ENCODE data around the gene SRRM2.
A peak's percentile ranks its signal among the peaks of the same experiment; 100 is the strongest.

Gene SRRM2

DNA sequence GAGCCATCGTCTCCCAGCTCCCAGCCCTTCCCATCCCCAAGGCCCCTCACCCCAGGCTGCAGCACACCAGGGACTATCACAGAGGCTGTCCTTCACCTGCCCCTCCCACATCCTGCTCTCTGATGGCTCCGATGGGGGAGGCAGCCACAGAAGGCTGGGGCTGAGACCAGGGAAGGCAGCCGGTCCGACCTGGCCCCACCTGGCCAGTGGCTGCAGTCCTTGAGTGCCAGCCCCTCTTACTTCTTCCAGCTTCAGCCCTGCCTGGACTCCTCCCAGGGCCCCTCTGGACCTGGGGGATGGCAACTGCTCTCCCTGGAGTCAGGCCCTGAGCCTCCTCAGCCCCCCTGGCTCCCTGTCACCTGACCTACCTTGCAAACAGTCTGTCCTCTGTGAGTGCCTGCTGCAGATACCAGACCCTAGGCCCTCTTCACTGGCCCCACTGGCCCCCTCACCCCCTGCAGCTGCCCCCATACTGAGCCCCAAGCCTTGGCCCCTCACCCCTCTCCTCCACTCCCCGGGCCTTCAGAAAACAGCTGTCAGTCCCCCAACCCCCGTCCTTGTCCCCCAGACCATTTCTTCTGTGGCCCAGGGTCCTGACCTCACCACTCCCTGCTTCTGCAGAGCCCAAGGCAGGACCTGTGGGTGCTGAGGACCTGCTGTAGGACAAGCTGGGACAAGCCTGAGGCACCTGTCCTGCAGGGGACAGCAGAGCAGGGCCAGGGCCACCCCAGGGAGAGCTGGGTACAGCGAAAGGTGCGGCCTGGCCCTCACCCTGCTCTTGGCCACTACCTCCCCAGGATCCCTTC lies 12.6 kb upstream of the SRRM2 start:
- DNase-seq (ENCODE audit: low read depth in 2 of 2), result no peak

DNA sequence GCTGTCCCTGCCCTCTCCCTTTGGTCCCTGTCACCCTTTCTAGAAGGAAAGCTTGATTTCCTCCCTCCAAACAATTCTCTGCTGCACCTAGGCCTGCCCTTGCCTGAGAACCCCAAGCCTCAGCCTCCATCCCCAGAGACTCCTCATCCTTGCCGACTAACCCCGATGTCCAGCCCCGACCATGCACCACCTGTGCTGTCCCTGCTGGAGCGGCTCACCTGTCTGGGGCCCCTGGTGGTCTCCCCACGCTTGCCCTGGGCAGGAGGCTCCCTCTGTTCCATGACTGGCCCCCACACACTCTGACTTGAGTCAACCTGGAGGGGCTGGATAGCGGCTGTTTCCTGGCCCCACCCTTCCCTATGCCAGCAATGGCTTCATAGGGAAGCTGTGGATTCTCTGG lies 12.0 kb upstream of the SRRM2 start:
- DNase-seq (ENCODE audit: low read depth in 2 of 2), result no peak

DNA sequence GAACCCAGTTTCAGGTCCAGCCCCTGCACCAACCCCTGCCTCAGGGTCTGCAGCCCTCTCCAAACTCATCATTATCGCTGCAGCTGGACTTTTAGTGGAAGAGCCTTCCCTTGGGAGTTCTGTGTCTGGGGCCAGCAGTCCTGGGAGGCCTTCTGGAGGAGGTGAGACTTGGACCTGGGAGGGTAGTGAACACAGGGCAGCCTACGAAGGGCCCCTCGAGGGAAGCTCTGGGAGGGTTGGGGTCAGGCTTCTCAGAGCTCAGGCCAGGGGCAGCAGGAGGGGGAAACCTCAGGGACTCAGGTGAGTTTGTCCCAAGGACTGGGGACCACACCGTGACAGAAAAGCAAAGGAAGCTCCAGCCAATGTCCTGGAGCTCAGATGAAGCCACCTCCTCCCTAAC lies 11.3 kb upstream of the SRRM2 start:
- DNase-seq (ENCODE audit: low read depth in 2 of 2), result no peak

DNA sequence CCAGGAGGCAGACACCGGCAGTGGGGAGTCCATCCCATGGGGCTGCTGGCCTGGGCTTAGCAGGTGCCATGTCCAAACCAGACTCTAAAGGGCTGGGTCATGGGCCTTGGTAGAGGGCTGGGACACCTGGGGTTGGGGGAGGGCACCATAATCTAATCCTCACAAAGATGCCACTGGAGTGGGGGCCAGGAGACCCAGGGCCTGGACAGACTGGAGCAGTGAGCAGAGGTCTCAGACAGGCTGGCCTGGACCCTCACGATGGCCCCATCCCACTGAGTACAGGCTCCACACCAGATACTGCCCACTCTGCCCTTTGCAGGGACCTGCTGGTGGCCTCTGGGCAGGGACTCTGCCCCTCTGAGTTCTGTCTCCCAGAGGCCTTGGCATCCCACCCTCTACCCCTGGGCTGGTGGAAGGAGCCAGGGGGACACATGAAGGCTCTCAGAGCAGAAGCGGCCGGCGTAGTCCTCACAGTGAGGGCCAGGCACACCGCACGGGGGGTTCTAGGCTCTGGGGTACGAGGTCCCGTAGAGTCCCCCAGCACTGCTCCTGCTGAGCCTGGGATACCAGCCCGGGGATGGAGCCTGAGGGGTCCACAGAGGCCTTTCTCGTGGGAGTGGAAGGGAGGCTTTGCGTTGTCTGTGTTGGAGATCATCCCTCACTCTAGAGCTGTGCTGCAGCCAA lies 10.0 kb upstream of the SRRM2 start:
- DNase-seq (ENCODE audit: low read depth in 2 of 2), result no peak

DNA sequence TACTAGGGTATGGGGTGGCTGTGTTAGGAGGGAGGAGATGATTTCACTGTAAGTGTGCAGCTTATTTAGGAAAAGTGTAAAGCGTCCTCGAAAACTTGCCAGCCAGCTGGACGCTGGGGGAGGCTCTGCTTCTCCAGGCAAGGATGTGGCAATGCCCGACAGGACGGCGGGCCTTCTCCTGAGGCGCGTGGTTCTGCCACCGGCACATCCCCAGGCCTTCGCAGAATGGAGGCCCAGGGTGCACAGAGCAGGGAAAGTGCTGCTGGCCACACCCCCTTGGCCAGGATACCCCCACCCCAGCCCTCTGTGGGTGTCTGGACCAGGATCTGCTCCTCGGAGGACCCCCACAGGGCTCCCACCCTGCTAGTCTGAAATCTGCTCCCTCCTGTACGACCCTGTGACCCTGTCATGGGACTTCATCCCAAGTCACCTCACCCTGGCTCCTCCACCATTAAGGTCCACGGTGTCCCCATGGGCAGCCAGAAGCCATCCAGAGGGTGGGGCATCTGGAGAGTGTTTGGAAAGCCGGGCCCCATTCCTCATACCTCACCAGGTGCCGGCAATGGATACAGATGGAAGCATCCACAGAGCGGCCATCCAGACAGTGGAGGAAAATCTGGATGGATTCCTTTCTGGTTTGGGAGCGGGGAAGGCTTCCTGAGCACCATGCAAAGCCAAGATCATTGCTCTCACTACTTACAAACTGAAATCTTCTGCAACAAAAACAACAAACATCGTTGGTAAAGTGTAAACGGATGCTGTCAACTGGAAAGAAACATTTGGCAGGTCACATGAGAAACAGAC lies 9.2 kb upstream of the SRRM2 start:
- no peak for DNase-seq (ENCODE audit: low read depth in 2 of 2)

DNA sequence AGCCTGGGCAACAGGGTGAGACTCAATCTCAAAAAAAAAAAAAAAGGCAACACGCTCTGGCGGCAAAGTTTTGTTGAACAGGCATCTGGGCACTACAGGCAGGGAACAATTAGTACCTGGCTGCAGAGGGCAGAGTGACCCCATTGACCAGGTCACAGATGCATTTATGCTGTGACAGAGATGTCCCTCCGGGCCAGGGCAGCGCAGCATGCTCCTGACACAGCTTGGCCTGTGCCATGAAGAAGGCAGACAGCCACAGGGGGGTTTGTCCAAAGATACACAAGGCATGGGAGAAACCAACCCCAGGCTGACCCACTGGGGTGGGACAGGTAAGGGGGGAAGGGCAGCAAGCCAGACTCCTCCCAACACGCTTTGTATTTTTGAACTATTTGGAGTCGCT lies 7.7 kb upstream of the SRRM2 start:
- no peak for DNase-seq (ENCODE audit: low read depth in 2 of 2)

DNA sequence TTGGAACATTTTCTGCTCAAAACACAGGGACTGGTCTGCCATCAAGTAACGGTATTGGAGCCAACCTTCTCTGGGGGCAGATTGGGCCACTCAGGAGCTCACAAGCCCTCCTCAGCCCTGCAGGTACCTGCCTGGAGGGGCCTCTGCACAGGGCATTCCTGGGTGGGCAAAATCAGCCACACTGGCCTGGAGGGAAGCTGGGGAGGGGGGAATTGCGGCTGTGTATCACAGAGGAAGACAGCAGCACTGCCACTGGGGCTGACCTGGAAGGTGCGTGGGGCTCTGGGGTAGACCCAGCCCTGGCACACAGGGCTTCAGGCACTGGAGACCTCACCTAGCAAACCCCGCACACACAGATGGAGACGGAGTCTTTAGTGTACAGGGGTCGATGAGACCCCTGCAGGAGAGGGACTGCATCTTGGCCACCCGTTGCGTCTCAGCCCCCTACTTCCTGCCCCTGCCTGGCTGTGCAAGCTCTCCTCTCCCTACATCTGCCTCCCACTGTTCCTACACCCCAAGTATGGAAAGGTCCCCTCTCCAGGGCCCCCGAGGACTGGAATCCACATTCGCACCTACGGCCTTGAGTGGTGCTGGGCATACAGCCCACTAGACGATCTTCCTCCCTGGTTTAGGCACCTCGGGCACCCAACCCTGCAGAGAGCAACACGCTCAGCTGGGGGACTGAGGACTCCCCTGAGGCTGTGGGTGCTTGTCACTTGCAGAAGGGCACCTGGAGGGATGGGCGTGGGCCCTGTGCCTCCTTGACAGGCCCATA lies 7.1 kb upstream of the SRRM2 start:
- DNase-seq (ENCODE audit: low read depth in 2 of 2), result no peak

DNA sequence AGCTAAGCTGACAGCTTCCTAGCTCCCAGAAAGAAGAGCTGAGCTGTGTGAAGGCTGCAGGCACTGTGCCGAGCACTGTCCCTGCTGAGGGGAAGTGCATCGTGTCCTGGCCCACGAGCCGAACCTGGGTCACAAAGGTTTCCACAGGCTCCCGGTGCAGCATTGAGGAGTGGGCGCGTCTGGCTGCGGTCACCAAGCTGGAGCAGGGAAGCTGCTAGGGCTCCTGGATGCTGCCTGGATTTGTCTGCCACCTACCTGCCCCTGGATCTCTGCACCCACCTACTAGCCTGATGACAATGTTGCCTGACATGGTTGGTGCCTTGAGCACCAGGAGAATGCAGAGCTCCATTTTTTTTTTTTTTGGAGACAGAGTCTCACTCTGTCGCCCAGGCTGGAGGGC lies 6.5 kb upstream of the SRRM2 start:
- no peak for DNase-seq (ENCODE audit: low read depth in 2 of 2)

DNA sequence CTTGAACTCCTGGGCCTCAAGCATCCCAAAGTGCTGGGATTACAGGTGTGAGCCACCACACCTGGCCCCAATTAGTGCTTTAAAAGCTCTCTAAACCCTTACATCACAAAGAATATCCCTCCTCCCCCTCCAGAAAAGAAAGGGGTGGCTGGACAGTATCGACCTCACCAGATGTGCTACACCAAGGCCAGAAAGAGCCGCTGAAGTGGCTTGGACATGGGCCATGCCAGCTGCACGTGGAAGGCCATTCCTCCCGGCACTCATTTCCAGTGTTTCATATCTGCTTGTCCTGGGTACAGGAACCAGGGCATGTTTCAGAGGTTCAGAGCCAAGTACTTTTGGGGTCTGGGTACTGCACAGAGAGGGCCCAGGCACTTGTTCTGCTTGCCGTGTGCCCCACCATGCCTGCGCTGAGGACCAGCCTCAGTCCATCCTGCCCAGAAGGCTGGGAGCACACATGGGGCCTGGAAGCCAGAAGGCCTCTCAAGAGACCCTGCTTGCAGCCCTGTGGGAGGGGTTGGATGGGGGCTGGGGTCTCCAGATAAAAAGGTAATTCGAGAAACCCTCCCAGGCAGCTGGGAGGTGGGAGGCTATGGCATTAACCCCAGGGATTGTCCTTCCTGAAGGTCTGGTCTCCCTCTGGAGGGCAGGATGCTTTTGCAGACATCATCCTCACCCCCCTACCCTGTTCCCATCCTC lies 3.5 kb upstream of the SRRM2 start:
- no peak for DNase-seq (ENCODE audit: low read depth in 2 of 2)

DNA sequence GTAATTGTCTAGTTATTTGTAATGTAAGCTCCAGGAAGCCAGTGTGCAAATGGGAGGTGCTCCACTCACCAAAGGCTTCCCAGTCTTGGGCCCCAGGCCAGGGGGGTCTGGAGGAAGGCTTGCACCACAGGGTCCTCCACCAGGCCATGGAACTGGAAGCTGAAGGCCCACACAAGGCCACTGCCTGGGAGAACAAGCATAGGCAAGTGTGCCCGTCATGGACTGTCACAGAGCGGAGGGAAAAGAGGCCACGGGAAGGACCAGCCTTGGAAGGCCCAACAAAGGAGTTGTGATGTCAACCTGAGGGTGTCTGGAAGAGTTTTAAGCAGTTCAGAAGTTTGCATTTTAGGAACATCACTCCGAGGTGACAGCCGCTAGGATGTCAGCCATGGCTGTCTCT lies 3.0 kb upstream of the SRRM2 start:
- DNase-seq (ENCODE audit: low read depth in 2 of 2), result no peak

DNA sequence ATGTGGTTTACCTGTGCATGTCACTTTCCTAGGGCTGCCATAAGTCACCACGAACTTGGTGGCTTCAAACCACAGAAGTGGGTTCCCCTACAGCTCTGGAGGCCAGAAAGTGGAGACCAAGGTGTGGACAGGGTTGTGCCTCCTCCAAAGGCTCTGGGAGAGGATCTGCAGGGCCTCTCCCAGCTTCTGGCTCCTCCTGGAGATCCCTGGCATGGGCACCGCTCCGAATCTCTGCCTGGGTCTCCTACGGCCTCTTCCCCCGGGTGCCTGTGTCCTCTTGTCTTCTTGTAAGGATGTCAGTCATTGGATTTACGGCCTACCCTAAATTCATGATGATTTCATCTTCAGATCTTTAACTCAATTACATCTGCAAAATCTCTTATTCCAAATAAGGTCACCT lies 2.5 kb upstream of the SRRM2 start:
- no peak for DNase-seq (ENCODE audit: low read depth in 2 of 2)

DNA sequence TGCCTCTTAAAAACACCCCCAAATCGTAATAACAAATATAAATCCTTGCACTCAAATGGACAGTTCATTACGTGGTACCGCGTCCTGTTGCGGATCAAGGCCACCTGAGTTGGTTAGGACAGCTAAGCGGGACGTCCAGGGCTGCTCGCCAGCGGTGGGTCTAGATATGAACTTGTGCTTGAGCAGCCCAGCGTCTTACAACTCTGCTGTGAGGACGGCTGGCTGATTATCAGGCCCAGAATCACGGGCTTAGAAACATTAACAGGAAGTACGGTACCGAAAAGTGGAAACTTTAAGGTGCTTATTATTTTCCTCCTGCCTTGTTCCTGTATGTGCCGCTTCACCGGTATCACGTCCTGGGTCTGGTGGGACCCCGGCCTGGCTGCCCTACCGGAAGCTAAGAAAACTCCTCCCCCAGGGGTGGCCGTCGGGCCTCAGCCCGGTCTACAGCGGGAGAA lies 832 bp upstream of the SRRM2 start:
- DNase-seq (ENCODE audit: low read depth in 2 of 2), result no peak

DNA sequence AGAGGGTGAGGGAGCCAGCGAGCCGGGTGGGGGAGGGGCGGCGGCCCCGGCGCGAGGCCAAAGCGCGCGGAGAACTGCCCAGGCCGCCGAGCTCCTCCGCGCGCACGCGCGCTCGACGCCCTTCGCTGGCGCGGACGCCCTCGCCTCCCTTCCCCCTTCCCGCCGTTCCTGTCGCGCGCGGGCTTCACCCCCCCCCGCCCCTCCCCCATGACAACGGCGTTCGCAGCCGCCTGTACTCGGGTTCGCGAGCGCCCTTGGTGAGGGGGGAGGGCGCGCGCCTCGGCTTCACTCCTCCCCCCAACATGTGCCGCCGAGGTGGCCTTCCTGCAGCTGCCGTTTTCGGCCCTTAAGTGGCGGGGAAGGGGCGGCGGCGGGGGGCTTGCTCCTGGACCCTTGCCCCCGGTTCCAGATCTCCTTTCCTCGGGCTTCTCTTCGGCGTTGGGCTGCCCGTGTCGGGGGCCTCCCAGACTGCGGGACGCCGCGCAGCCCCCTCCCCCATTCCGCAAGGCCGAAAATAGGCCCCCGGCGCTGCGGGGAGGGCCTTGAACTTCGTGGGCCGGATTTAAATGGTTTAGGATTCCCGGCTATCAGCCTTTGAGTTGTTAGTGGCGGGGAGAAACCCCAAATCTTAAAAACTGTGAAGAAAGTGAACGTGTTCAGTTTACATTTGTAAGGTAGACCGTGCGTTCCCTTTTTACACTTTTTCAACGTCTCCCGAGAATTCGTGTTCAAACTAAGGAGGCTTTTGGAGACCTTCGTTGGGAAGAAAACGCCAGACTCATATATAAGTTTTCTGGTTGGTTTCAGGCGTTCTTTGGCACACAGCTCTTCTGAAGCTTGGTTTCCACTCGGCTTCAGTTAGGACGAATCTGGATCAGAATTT lies 653 bp downstream of the SRRM2 start:
- peak in 1 of 2 donors; percentile 29 for DNase-seq (ENCODE audit: low read depth in 2 of 2)

DNA sequence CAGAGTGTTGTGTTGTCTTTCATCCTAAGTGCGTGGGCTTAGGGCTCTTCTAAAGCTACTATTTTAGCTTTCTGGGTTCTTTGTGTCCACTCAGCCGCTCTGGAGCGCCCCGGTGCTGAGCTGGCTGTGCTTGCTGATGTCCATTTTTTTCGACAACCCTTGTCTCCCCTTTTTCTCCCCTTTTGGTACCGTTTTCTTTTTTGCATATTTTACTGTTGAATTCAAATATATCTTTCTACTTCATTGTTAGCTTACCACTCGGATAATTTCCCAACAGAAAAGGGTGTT lies 1.2 kb downstream of the SRRM2 start:
- DNase-seq (ENCODE audit: low read depth in 2 of 2), result no peak

DNA sequence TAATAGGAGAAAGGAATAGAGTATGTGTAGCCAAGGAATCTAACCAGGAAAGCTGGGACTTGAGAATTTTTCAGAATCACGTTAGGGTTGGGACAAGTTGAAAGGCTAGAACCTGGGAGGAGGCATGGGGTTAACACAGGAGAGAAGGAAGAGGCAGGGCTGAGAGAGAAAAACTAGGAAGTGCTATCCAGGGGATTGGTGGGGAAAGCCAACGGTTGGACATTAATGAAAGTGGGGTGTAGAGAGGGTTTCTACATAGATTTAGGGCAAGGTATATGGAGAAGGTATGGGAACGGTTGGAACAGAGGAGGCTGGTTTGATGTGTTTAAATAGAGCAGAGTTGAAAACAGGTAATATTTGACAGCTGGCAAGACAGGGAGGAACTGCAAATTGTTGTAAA lies 2.7 kb downstream of the SRRM2 start:
- DNase-seq (ENCODE audit: low read depth in 2 of 2), result no peak

DNA sequence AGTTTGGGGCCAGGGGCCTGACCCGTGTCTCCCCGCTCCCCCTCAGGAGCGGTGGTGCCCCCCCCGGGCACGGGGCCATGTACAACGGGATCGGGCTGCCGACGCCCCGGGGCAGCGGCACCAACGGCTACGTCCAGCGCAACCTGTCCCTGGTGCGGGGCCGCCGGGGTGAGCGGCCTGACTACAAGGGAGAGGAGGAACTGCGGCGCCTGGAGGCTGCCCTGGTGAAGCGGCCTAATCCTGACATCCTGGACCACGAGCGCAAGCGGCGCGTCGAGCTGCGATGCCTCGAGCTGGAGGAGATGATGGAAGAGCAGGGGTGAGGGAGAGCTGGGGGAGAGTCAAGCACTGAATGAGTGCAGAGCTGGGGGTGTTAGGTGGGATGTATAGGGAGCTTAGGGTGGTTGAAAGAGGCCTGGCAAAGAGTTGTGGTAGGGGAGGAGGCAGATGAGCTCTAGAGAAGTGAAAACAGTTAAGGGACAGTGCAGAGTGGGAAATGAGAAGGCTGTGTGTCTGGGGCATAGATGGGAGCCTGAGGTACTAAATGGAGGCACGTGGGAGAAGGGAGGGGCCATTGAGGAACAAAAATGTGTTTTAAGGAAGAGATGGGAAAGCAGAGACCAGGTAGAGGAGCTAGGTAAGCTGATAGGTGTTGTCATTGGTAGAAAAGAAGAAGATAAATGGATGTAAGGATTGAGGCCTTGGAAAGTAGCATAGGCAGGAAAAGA lies 4.0 kb downstream of the SRRM2 start:
- no peak for DNase-seq (ENCODE audit: low read depth in 2 of 2)

DNA sequence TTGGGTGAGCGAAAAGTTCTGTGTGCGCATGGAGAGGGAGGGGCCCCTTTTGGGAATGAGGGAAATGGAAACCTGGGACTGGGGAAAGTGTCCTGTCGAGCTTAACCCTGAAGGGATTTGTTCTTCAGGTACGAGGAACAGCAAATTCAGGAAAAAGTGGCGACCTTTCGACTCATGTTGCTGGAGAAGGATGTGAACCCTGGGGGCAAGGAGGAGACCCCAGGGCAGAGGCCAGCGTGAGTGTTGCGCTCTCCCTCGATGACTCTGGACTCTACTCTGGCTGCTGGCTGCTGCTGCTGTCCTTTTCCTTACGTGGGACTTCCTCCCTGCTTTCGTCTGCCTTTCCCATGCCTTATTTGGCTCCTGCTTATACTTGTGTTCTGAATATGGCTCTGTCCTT lies 4.9 kb downstream of the SRRM2 start:
- no peak for DNase-seq (ENCODE audit: low read depth in 2 of 2)

DNA sequence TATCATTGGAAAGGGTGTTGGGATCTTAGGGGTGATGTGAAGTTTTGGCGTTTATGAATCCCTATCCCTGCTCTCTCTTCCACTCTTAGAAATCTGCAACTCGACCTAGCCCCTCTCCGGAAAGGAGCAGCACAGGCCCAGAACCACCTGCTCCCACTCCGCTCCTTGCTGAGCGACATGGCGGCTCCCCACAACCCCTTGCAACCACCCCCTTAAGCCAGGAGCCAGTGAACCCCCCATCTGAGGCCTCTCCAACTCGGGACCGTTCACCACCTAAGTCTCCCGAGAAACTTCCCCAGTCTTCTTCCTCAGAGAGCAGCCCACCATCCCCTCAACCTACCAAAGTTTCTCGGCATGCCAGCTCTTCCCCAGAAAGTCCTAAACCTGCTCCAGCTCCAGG lies 9.0 kb downstream of the SRRM2 start:
- no peak for DNase-seq (ENCODE audit: low read depth in 2 of 2)

DNA sequence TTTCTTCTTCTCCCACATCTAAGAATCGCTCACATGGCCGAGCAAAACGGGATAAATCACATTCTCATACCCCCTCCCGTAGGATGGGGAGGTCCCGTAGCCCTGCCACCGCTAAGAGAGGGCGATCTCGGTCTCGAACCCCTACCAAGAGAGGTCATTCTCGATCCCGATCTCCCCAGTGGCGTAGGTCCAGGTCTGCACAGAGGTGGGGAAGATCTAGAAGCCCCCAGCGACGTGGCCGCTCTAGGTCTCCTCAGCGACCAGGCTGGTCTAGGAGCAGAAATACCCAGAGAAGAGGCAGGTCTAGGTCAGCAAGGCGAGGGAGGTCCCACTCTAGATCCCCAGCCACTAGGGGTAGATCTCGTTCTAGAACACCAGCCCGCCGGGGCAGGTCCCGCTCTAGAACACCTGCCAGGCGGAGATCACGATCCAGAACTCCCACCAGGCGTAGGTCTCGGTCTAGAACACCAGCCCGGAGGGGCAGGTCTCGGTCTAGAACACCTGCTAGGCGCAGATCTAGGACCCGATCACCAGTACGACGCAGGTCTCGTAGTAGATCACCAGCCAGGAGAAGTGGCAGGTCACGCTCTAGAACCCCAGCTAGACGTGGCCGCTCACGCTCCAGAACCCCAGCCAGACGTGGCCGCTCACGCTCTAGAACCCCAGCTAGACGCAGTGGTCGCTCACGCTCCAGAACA lies 9.6 kb downstream of the SRRM2 start:
- no peak for DNase-seq (ENCODE audit: low read depth in 2 of 2)
